Uterus (tissue), 4 donors: ENCODE measurements around the gene SYNE1. TPM values are rescaled to one million over a fixed set of nuclear protein-coding genes. Genes with fewer than 3 reads are reported as not detected.
A peak's percentile ranks its signal among the peaks of the same experiment; 100 is the strongest.

Experiments used
- DNase-seq, 2 donors: peaks; one replicate each; pipeline ENCODE4 v3.0.0-alpha.2; 2019 to 2020
- H3K27ac ChIP-seq, 2 donors: fragments of 200-600 bp; sonication (generic); 1 replicate in 1 of 2; 2 replicates in 1 of 2; pipeline ENCODE4 v1.5.1; 2016 to 2018
- H3K27me3 ChIP-seq, 2 donors: fragments of 200-600 bp; sonication (generic); one replicate each; pipeline ENCODE4 v1.5.1; 2018 to 2019; ENCODE audit warnings: control low read depth in 1 of 2
- H3K36me3 ChIP-seq, 2 donors: fragments of 200-600 bp; sonication (generic); one replicate each; pipeline ENCODE4 v1.5.1; 2019; ENCODE audit warnings: control low read depth in 1 of 2
- H3K4me1 ChIP-seq, 2 donors: fragments of 200-600 bp; sonication (generic); one replicate each; pipeline ENCODE4 v1.5.1; 2018 to 2019; ENCODE audit warnings: control low read depth in 1 of 2
- H3K4me3 ChIP-seq, 2 donors: fragments of 200-600 bp; sonication (generic); 1 replicate in 1 of 2; 2 replicates in 1 of 2; pipeline ENCODE4 v1.5.1; 2018 to 2019; ENCODE audit warnings: mild to moderate bottlenecking in 1 of 2
- H3K9me3 ChIP-seq, 2 donors: fragments of 200-600 bp; sonication (generic); one replicate each; pipeline ENCODE4 v1.5.1; 2019; ENCODE audit warnings: control low read depth in 1 of 2
- CTCF ChIP-seq, 4 experiments: fragments of 200-600 bp in 2 of 4; fragments of 450-650 bp in 2 of 4; sonication (generic) in 2 of 4; IDR thresholded peaks; one replicate each; pipeline ENCODE4 v1.5.1; 2016 to 2019; ENCODE audit warnings: antibody characterized with exemption in 4 of 4, mild to moderate bottlenecking in 2 of 4, moderate library complexity in 1 of 4
- POLR2A ChIP-seq, 2 donors: fragments of 450-650 bp; IDR thresholded peaks; one replicate each; pipeline ENCODE4 v1.6.1; 2016; ENCODE audit warnings: antibody characterized with exemption in 2 of 2, mild to moderate bottlenecking in 1 of 2, moderate library complexity in 1 of 2
- intact Hi-C: fragments of 100-400 bp; cut with DNase I; formaldehyde crosslinking; loops from one replicate; pipeline ENCODE4 v1.15.1; 2023; ENCODE audit warnings: low total_unique reads
- total RNA-seq, 4 donors: library from RNA; depleted of rRNA in 3 of 4; stranded (reverse); fragments of >200 nt in 3 of 4; gene quantifications; one replicate each; pipeline versions ENCODE4 v1.1.0 to v1.2.4, GENCODE V29; 2014 to 2023
- donor health status: DM: yes; HTN: yes; CAD: no.

The SYNE1 gene
- total RNA-seq, 4 donors from 2014 or later = 134 to 339 (median 181) TPM

GRCh38 chr6:152136449-152136825 is 500.7 kb downstream of the SYNE1 start:
- intact Hi-C loops = loop anchor here (10.0 kb wide), 1 partner anchor 372 kb away; no protein-coding TSS in a partner anchor
- H3K4me1 ChIP-seq = no peaks in the 10 kb centered on the region
- H3K4me3 ChIP-seq = no peak overlapping the region
- TF ChIP-seq POLR2A (IDR thresholded peaks at IDR 0.05) (no peak), CTCF (IDR thresholded peaks at IDR 0.05) (no peak)
- H3K9me3 ChIP-seq = no peaks in the 10 kb centered on the region
- no peak for DNase-seq
- no peaks in the 10 kb centered on the region for H3K27me3 ChIP-seq
- no peaks in the 10 kb centered on the region for H3K36me3 ChIP-seq
- H3K27ac ChIP-seq = no peak overlapping the region

DNA sequence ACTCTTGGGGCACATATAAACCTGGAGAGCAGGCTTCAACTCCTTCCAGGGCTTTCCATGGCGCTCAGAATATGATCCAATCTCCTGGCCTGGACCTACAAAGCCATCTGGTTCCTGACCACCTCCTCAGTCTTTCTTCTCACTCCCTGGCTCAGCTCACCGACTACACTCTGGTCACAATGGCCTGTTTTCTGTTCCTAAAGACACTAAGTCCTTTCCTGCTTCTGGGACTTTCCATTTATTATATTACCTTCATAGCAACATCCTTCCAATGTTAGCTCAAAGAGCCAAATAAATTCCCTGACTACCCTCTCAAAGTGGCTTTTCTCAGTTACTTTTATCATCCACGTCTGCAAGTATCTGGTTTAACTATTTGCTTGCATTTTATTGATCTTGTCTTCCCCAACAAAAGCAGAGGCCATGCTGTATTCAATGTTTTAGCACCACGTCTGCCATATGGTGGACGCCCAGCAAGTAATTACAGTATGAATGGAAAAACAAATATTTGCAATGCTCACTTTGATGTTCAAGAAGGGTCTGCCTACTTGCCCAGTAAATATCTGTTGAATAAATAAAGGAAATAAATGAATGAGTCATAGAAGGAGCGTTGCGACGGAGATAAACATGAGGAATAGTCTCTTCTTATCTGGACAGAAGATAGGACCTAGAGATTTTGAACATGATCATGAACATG is 501.3 kb downstream of the SYNE1 start:
- Histone ChIP-seq H3K27ac (no peak overlapping the region), H3K4me1 (no peaks in the 10 kb centered on the region), H3K9me3 (no peaks in the 10 kb centered on the region), H3K27me3 (no peaks in the 10 kb centered on the region), H3K4me3 (no peak overlapping the region), H3K36me3 (no peaks in the 10 kb centered on the region)
- TF ChIP-seq POLR2A (IDR thresholded peaks at IDR 0.05) (no peak), CTCF (IDR thresholded peaks at IDR 0.05) (no peak)
- intact Hi-C loops = loop anchor here (10.0 kb wide), 1 partner anchor 371 kb away; no protein-coding TSS in a partner anchor
- no peak for DNase-seq

GRCh38 chr6:152130441-152130840 is 506.7 kb downstream of the SYNE1 start:
- H3K27ac ChIP-seq = peak overlapping the region; percentile 80 to 82
- peak overlapping the region in 1 of 2 donors; percentile 33 for H3K4me3 ChIP-seq
- TF ChIP-seq CTCF (IDR thresholded peaks at IDR 0.05) (no peak), POLR2A (IDR thresholded peaks at IDR 0.05) (no peak)
- no peaks in the 10 kb centered on the region for H3K27me3 ChIP-seq
- no peaks in the 10 kb centered on the region for H3K36me3 ChIP-seq
- peaks cover 0 to 3% of the 10 kb centered on the region in 2 donors for H3K4me1 ChIP-seq
- intact Hi-C loops = loop anchor here (10.0 kb wide), 1 partner anchor 366 kb away; no protein-coding TSS in a partner anchor
- DNase-seq = no peak
- no peaks in the 10 kb centered on the region for H3K9me3 ChIP-seq

GRCh38 chr6:152129691-152130151 is 507.4 kb downstream of the SYNE1 start:
- DNase-seq = no peak
- Histone ChIP-seq H3K9me3 (no peaks in the 10 kb centered on the region), H3K4me1 (peaks cover 0 to 3% of the 10 kb centered on the region in 2 donors), H3K36me3 (no peaks in the 10 kb centered on the region), H3K27ac (peak overlapping the region; percentile 80 to 82), H3K27me3 (no peaks in the 10 kb centered on the region), H3K4me3 (peak overlapping the region; percentile 5 to 33)
- TF ChIP-seq CTCF (IDR thresholded peaks at IDR 0.05) = no peak
- intact Hi-C loops = loop anchor here (10.0 kb wide), 1 partner anchor 365 kb away; no protein-coding TSS in a partner anchor

DNA sequence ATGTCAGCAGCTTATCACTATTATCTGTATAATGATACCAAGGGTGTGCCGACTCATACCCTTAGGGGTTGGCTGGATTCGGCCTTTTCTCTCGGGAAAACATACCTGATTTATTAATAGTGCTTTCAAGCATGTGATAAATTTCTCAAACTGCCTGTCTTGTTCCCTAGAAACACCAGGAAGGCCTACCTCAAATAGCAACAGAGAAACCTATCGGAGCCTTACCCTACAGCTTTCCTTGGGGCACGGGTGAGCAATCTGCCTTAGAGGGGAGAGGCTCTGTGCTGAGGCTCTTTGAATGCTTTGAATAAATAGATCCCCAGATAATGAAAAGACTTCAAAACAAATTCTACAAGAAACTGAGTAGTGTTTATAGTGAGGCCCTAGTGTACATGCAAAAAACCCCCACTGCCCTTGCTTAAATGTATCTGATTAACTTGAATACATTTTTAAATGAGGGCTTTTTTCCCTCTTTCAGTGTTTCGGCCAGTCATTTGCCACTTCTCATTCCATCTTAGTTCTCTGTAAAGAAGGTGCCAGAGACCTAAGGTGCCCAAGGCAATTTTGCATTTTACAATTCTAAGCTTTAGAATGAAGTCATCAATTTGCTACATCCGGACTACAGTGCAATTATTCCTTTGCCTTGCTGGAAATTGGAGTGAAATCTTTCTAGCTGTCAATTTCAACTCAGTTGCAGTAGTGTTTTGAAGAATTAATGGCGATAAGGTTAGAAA is 509.6 kb downstream of the SYNE1 start:
- intact Hi-C loops = no loop called here
- no peak overlapping the region for H3K4me3 ChIP-seq
- peak overlapping the region; percentile 47 to 82 for H3K27ac ChIP-seq
- H3K4me1 ChIP-seq = peaks cover 0 to 3% of the 10 kb centered on the region in 2 donors
- H3K36me3 ChIP-seq = no peaks in the 10 kb centered on the region
- no peaks in the 10 kb centered on the region for H3K27me3 ChIP-seq
- no peak for TF ChIP-seq CTCF (IDR thresholded peaks at IDR 0.05)
- no peak for TF ChIP-seq POLR2A (IDR thresholded peaks at IDR 0.05)
- H3K9me3 ChIP-seq = no peaks in the 10 kb centered on the region
- DNase-seq = no peak
